Neural cell (in vitro differentiated cells): Measurements from ENCODE around the gene MT1HL1. TPM values are rescaled to one million over a fixed set of nuclear protein-coding genes. Genes with fewer than 3 reads are reported as not detected.

ENCODE experiments used
- H2AFZ ChIP-seq: fragments of 200-600, 300-800 bp; sonication (generic), shearing (Covaris generic); 2 replicates; pipeline ENCODE4 v1.6.0; 2014; ENCODE audit warnings: low read depth, mild to moderate bottlenecking, antibody characterized with exemption, low read length, moderate library complexity
- H3F3A ChIP-seq: fragments of 200-600 bp; shearing (Covaris generic); 2 replicates; pipeline ENCODE4 v1.6.1; 2016; ENCODE audit warnings: mild to moderate bottlenecking, moderate library complexity, mixed read lengths, antibody characterized with exemption, low read length; ENCODE audit not compliant: insufficient read depth, poor library complexity, severe bottlenecking
- H3K27ac ChIP-seq: fragments of 200-600, 300-800 bp; sonication (generic), shearing (Covaris generic); 2 replicates; pipeline ENCODE4 v1.5.1; 2014; ENCODE audit warnings: mild to moderate bottlenecking, low read length, moderate library complexity
- H3K27me3 ChIP-seq: fragments of 300-800, 200-600 bp; sonication (generic), shearing (Covaris generic); 2 replicates; pipeline ENCODE4 v1.6.0; 2014; ENCODE audit warnings: mild to moderate bottlenecking, low read depth, low read length, moderate library complexity; ENCODE audit not compliant: insufficient read depth
- H3K36me3 ChIP-seq: fragments of 300-800, 200-600 bp; sonication (generic), shearing (Covaris generic); 2 replicates; pipeline ENCODE4 v1.5.1; 2014; ENCODE audit warnings: mild to moderate bottlenecking, antibody characterized with exemption, low read length, moderate library complexity; ENCODE audit not compliant: insufficient read depth
- H3K4me2 ChIP-seq: fragments of 300-800, 200-600 bp; sonication (generic), shearing (Covaris generic); 2 replicates; pipeline ENCODE4 v1.6.0; 2014; ENCODE audit warnings: mild to moderate bottlenecking, low read length
- H3K4me3 ChIP-seq: fragments of 300-800, 200-600 bp; sonication (generic), shearing (Covaris generic); 2 replicates; pipeline ENCODE4 v1.5.1; 2014; ENCODE audit warnings: mild to moderate bottlenecking, low read length, moderate library complexity
- H3K79me2 ChIP-seq: fragments of 200-600 bp; shearing (Covaris generic); replicated peaks from 2 replicates; pipeline ENCODE4 v1.6.0; 2014; ENCODE audit warnings: mild to moderate bottlenecking, low read length, moderate library complexity; ENCODE audit not compliant: insufficient read depth
- H3K9ac ChIP-seq: fragments of 300-800, 200-600 bp; sonication (generic), shearing (Covaris generic); 2 replicates; pipeline ENCODE4 v1.6.1; 2016; ENCODE audit warnings: mild to moderate bottlenecking, low read length, mixed read lengths
- H3K9me2 ChIP-seq: fragments of 200-600 bp; shearing (Covaris generic); 2 replicates; pipeline ENCODE4 v1.6.1; 2016; ENCODE audit warnings: mild to moderate bottlenecking, low read length, mixed read lengths; ENCODE audit not compliant: insufficient read depth
- H3K9me3 ChIP-seq: fragments of 200-600, 300-800 bp; sonication (generic), shearing (Covaris generic); 2 replicates; pipeline ENCODE4 v1.6.1; 2016; ENCODE audit warnings: mild to moderate bottlenecking, mixed run types, low read length, moderate library complexity, mixed read lengths
- H4K20me1 ChIP-seq: fragments of 200-600 bp; shearing (Covaris generic); 2 replicates; pipeline ENCODE4 v1.6.1; 2016; ENCODE audit warnings: mild to moderate bottlenecking, mixed run types; ENCODE audit not compliant: insufficient read depth
- EP300 ChIP-seq: fragments of 450-650 bp; conservative IDR thresholded peaks from 2 replicates; pipeline ENCODE4 v1.6.1; 2014; ENCODE audit warnings: antibody characterized with exemption, mild to moderate bottlenecking, moderate library complexity; ENCODE audit not compliant: poor library complexity, severe bottlenecking
- EZH2 ChIP-seq: fragments of 200-600, 300-800 bp; shearing (Covaris generic), sonication (generic); IDR thresholded peaks from 2 replicates; pipeline ENCODE4 v1.6.1; 2014; ENCODE audit warnings: antibody characterized with exemption, low read length, borderline replicate concordance, mild to moderate bottlenecking; ENCODE audit not compliant: insufficient read depth, poor library complexity, severe bottlenecking
- MXI1 ChIP-seq: fragments of 450-650 bp; conservative IDR thresholded peaks from 2 replicates; pipeline ENCODE4 v1.6.1; 2014; ENCODE audit warnings: antibody characterized with exemption, mild to moderate bottlenecking; ENCODE audit not compliant: poor library complexity, severe bottlenecking
- POLR2AphosphoS5 ChIP-seq: IDR thresholded peaks from 2 replicates; pipeline ENCODE4 v1.6.1; 2012
- RAD21 ChIP-seq: fragments of 450-650 bp; conservative IDR thresholded peaks from 2 replicates; pipeline ENCODE4 v1.6.1; 2014; ENCODE audit warnings: antibody characterized with exemption, mild to moderate bottlenecking, moderate library complexity
- SMC3 ChIP-seq: fragments of 450-650 bp; conservative IDR thresholded peaks from 2 replicates; pipeline ENCODE4 v1.6.1; 2014; ENCODE audit warnings: antibody characterized with exemption, mild to moderate bottlenecking, moderate library complexity; ENCODE audit not compliant: poor library complexity
- TAF1 ChIP-seq: IDR thresholded peaks from 2 replicates; pipeline ENCODE4 v1.6.1; 2012; ENCODE audit warnings: low read depth
- polyA plus RNA-seq: library from polyadenylated mRNA; depleted of rRNA; stranded (reverse); fragments of >200 nt; gene quantifications from 2 replicates; pipeline ENCODE4 v1.2.3, GENCODE V29; 2014
- TF ChIP-seq, protein P1 (sequence below): fragments of 450-650 bp; IDR thresholded peaks from 2 replicates; pipeline ENCODE4 v1.5.1; 2014; ENCODE audit warnings: antibody characterized with exemption, mild to moderate bottlenecking, moderate library complexity; ENCODE audit not compliant: poor library complexity, severe bottlenecking
- TF ChIP-seq, protein P2 (sequence below): IDR thresholded peaks from 2 replicates; pipeline ENCODE4 v1.6.1; 2012; ENCODE audit warnings: borderline replicate concordance

MT1HL1 gene
- polyA plus RNA-seq, 1 donor from 2014 or later = not detected

DNA sequence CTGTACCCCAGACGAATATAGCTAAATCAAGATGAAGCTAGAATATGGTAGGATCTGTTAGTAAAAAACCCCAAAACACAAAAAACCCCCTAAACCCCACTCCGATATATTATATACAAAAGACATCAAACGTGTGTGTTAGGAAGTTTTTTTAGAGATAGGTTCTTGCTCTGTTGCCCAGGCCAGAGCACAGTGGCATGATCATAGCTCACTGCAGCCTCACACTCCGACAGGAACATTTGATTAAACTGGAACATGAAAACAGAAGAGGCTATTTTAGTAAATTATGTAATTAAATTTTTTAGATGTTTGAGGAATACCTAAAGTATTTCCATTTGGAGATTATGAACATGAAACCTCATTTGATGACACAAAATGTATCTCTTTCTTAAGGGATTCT, 29.6 kb upstream of the MT1HL1 start:
- H3K4me3 ChIP-seq = no peak overlapping the region
- no peak overlapping the region for H2AFZ ChIP-seq
- no peak overlapping the region for H3K4me2 ChIP-seq
- H4K20me1 ChIP-seq = no peaks in the 10 kb centered on the region
- TF ChIP-seq EZH2 (no peak), POLR2AphosphoS5 (no peak), SMC3 (no peak), MXI1 (no peak), EP300 (no peak), RAD21 (no peak), TAF1 (no peak)
- TF ChIP-seq, protein P1, sequence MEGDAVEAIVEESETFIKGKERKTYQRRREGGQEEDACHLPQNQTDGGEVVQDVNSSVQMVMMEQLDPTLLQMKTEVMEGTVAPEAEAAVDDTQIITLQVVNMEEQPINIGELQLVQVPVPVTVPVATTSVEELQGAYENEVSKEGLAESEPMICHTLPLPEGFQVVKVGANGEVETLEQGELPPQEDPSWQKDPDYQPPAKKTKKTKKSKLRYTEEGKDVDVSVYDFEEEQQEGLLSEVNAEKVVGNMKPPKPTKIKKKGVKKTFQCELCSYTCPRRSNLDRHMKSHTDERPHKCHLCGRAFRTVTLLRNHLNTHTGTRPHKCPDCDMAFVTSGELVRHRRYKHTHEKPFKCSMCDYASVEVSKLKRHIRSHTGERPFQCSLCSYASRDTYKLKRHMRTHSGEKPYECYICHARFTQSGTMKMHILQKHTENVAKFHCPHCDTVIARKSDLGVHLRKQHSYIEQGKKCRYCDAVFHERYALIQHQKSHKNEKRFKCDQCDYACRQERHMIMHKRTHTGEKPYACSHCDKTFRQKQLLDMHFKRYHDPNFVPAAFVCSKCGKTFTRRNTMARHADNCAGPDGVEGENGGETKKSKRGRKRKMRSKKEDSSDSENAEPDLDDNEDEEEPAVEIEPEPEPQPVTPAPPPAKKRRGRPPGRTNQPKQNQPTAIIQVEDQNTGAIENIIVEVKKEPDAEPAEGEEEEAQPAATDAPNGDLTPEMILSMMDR = no peak
- TF ChIP-seq, protein P2, sequence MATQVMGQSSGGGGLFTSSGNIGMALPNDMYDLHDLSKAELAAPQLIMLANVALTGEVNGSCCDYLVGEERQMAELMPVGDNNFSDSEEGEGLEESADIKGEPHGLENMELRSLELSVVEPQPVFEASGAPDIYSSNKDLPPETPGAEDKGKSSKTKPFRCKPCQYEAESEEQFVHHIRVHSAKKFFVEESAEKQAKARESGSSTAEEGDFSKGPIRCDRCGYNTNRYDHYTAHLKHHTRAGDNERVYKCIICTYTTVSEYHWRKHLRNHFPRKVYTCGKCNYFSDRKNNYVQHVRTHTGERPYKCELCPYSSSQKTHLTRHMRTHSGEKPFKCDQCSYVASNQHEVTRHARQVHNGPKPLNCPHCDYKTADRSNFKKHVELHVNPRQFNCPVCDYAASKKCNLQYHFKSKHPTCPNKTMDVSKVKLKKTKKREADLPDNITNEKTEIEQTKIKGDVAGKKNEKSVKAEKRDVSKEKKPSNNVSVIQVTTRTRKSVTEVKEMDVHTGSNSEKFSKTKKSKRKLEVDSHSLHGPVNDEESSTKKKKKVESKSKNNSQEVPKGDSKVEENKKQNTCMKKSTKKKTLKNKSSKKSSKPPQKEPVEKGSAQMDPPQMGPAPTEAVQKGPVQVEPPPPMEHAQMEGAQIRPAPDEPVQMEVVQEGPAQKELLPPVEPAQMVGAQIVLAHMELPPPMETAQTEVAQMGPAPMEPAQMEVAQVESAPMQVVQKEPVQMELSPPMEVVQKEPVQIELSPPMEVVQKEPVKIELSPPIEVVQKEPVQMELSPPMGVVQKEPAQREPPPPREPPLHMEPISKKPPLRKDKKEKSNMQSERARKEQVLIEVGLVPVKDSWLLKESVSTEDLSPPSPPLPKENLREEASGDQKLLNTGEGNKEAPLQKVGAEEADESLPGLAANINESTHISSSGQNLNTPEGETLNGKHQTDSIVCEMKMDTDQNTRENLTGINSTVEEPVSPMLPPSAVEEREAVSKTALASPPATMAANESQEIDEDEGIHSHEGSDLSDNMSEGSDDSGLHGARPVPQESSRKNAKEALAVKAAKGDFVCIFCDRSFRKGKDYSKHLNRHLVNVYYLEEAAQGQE = no peak
- no peaks in the 10 kb centered on the region for H3K79me2 ChIP-seq
- no peaks in the 10 kb centered on the region for H3K36me3 ChIP-seq
- no peaks in the 10 kb centered on the region for H3K9me3 ChIP-seq
- H3K9ac ChIP-seq = no peak overlapping the region
- no peaks in the 10 kb centered on the region for H3K27me3 ChIP-seq
- no peaks in the 10 kb centered on the region for H3K9me2 ChIP-seq
- no peak overlapping the region for H3K27ac ChIP-seq
- no peaks in the 10 kb centered on the region for H3F3A ChIP-seq

DNA sequence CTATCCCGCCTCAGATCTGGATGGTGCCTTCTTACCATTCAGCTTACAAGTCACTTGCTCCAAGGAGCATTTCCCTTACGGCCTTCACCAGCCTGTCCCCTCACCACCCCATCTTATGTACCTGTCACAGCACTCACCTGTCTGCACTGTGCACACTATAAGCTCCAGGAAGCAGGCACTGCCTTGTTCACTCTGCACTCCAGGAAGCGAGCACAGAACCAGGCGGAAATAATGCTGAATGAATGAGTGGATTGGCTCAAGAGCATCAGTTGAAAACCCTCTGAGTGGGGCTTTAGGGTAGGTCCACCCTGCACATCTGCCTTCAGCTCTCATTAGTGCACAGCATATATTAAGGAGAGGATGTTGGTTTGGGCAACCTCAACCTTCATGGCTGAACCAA, 28.8 kb upstream of the MT1HL1 start:
- H4K20me1 ChIP-seq = no peaks in the 10 kb centered on the region
- H3K4me3 ChIP-seq = no peak overlapping the region
- H3K27me3 ChIP-seq = no peaks in the 10 kb centered on the region
- no peak overlapping the region for H3K9ac ChIP-seq
- no peak overlapping the region for H3K27ac ChIP-seq
- H3K79me2 ChIP-seq = no peaks in the 10 kb centered on the region
- no peak overlapping the region for H3K4me2 ChIP-seq
- H3K9me3 ChIP-seq = no peaks in the 10 kb centered on the region
- no peaks in the 10 kb centered on the region for H3F3A ChIP-seq
- no peak overlapping the region for H2AFZ ChIP-seq
- no peaks in the 10 kb centered on the region for H3K9me2 ChIP-seq
- no peaks in the 10 kb centered on the region for H3K36me3 ChIP-seq
- TF ChIP-seq RAD21 (no peak), POLR2AphosphoS5 (no peak), EZH2 (no peak), TAF1 (no peak), SMC3 (no peak), EP300 (no peak), MXI1 (no peak)
- TF ChIP-seq, protein P1 = no peak
- TF ChIP-seq, protein P2 = no peak
